Neural crest cell (in vitro differentiated cells): Measurements from ENCODE around the gene FUOM. TPM values are rescaled to one million over a fixed set of nuclear protein-coding genes. Genes with fewer than 3 reads are reported as not detected.
"Not testable (repeated sequence)": the region's sequence is repeated elsewhere in the genome, so short reads cannot be mapped to it uniquely, and the experiment has no call there.

ENCODE experiments used
- DNase-seq: peaks from one replicate; pipeline ENCODE4 v3.0.0; 2021; ENCODE audit warnings: low read depth, mixed read lengths, low spot score
- H3K27ac Mint-ChIP-seq: one replicate; pipeline ENCODE4 v1.8.0; 2021; ENCODE audit warnings: mild to moderate bottlenecking, mixed read lengths; ENCODE audit not compliant: unreplicated experiment
- H3K27me3 Mint-ChIP-seq: 2 replicates; pipeline ENCODE4 v1.8.0; 2021; ENCODE audit warnings: low read depth, mild to moderate bottlenecking, mixed read lengths
- H3K36me3 Mint-ChIP-seq: 2 replicates; pipeline ENCODE4 v1.8.0; 2021; ENCODE audit warnings: low read depth, mild to moderate bottlenecking, mixed read lengths
- H3K4me1 Mint-ChIP-seq: 2 replicates; pipeline ENCODE4 v1.8.0; 2021; ENCODE audit warnings: mixed read lengths
- H3K4me3 Mint-ChIP-seq: one replicate; pipeline ENCODE4 v1.8.0; 2021; ENCODE audit warnings: mild to moderate bottlenecking, mixed read lengths
- H3K9me3 Mint-ChIP-seq: 2 replicates; pipeline ENCODE4 v1.8.0; 2021; ENCODE audit warnings: mixed read lengths
- CTCF ChIP-seq: fragments of 200-600 bp; sonication (generic); conservative IDR thresholded peaks from 2 replicates; pipeline ENCODE4 v1.5.0; 2021; ENCODE audit warnings: antibody characterized with exemption, mild to moderate bottlenecking
- total RNA-seq: library from RNA; stranded (reverse); gene quantifications from 2 replicates; pipeline ENCODE4 v1.2.1, GENCODE V29; 2021

FUOM gene
- total RNA-seq, 1 donor from 2014 or later, result 18.3 TPM

- Mint-ChIP-seq H3K36me3 (no peaks in the 10 kb centered on the region), H3K27me3 (peaks cover 58% of the 10 kb centered on the region), H3K4me1 (peaks cover 7% of the 10 kb centered on the region), H3K9me3 (peaks cover 4% of the 10 kb centered on the region), H3K4me3 (no peak overlapping the region), H3K27ac (no peak overlapping the region)
- DNase-seq, result peak; percentile 55
- no peak for TF ChIP-seq CTCF
These were observed 33.5 kb downstream of the FUOM start for GRCh38 chr10:133324198-133324792.

- not testable (repeated sequence) for H3K9me3 Mint-ChIP-seq, H3K36me3 Mint-ChIP-seq, H3K27ac Mint-ChIP-seq, H3K4me3 Mint-ChIP-seq, DNase-seq
- peaks cover 41% of the 10 kb centered on the region for H3K27me3 Mint-ChIP-seq
- peaks cover 10% of the 10 kb centered on the region for H3K4me1 Mint-ChIP-seq
These were observed 35.6 kb downstream of the FUOM start for GRCh38 chr10:133322064-133322709.

GRCh38 chr10:133320852-133321422, 36.9 kb downstream of the FUOM start:
- not testable (repeated sequence) for H3K36me3 Mint-ChIP-seq, DNase-seq, H3K4me1 Mint-ChIP-seq, H3K27ac Mint-ChIP-seq, H3K9me3 Mint-ChIP-seq, H3K4me3 Mint-ChIP-seq
- peaks cover 29% of the 10 kb centered on the region for H3K27me3 Mint-ChIP-seq

GRCh38 chr10:133318494-133319127, 39.2 kb downstream of the FUOM start:
- peak; percentile 87 for DNase-seq
- H3K27me3 Mint-ChIP-seq, result peaks cover 19% of the 10 kb centered on the region
- no peaks in the 10 kb centered on the region for H3K36me3 Mint-ChIP-seq
- peaks cover 11% of the 10 kb centered on the region for H3K4me1 Mint-ChIP-seq
- peaks cover 4% of the 10 kb centered on the region for H3K9me3 Mint-ChIP-seq
- peak; percentile 90 for TF ChIP-seq CTCF
- peak overlapping the region; percentile 44 for H3K4me3 Mint-ChIP-seq
- no peak overlapping the region for H3K27ac Mint-ChIP-seq

- Mint-ChIP-seq H3K27me3 (peaks cover 12% of the 10 kb centered on the region), H3K4me3 (no peak overlapping the region), H3K36me3 (no peaks in the 10 kb centered on the region), H3K4me1 (peaks cover 11% of the 10 kb centered on the region), H3K9me3 (peaks cover 4% of the 10 kb centered on the region), H3K27ac (no peak overlapping the region)
- no peak for DNase-seq
- no peak for TF ChIP-seq CTCF
These were observed 41.1 kb downstream of the FUOM start for GRCh38 chr10:133316732-133317131.

GRCh38 chr10:133316266-133316665, 41.6 kb downstream of the FUOM start:
- H3K4me1 Mint-ChIP-seq, result peaks cover 11% of the 10 kb centered on the region
- H3K9me3 Mint-ChIP-seq, result peaks cover 4% of the 10 kb centered on the region
- H3K4me3 Mint-ChIP-seq, result no peak overlapping the region
- DNase-seq, result no peak
- H3K27ac Mint-ChIP-seq, result no peak overlapping the region
- peaks cover 12% of the 10 kb centered on the region for H3K27me3 Mint-ChIP-seq
- no peak for TF ChIP-seq CTCF
- no peaks in the 10 kb centered on the region for H3K36me3 Mint-ChIP-seq
